Upper lobe of left lung (tissue), 4 donors: ENCODE results near the gene NLRP6.

Experiments
- CTCF ChIP-seq, 6 experiments: fragments of 450-650 bp in 4 of 6; fragments of 200-600 bp in 2 of 6; sonication (generic) in 2 of 6; IDR thresholded peaks; one replicate each; pipeline ENCODE4 v1.5.1; 2016 to 2019; ENCODE audit warnings: antibody characterized with exemption in 6 of 6
- EP300 ChIP-seq, 4 donors: sonication (generic); formaldehyde crosslinking; IDR thresholded peaks; one replicate each; pipeline ENCODE4 v1.5.1; 2017; ENCODE audit warnings: antibody characterized with exemption in 4 of 4, control low read depth in 2 of 4
- POLR2A ChIP-seq, 4 donors: fragments of 450-650 bp; IDR thresholded peaks; one replicate each; pipeline ENCODE4 v1.5.1; 2016 to 2017; ENCODE audit warnings: antibody characterized with exemption in 4 of 4, mild to moderate bottlenecking in 2 of 4
- POLR2AphosphoS5 ChIP-seq, 2 donors: sonication (generic); formaldehyde crosslinking; IDR thresholded peaks; one replicate each; pipeline ENCODE4 v1.5.1; 2017; ENCODE audit warnings: antibody characterized with exemption in 2 of 2

- TF ChIP-seq CTCF (IDR thresholded peaks at IDR 0.05), result no peak
- peak in 1 of 4 donors; percentile 4 for TF ChIP-seq POLR2A (IDR thresholded peaks at IDR 0.05)
- no peak for TF ChIP-seq POLR2AphosphoS5 (IDR thresholded peaks at IDR 0.05)
- TF ChIP-seq EP300 (IDR thresholded peaks at IDR 0.05), result no peak
Observed at GRCh38 chr11:298406-299065, 20.3 kb downstream of the NLRP6 start.
